H9 (cell line): ENCODE data around the gene MISP3. TPM values are rescaled to one million over a fixed set of nuclear protein-coding genes. Genes with fewer than 3 reads are reported as not detected.
A peak's percentile ranks its signal among the peaks of the same experiment; 100 is the strongest.

Experiments used
- DNase-seq: peaks from one replicate; pipeline ENCODE4 v3.0.0-alpha.2; 2017
- H2AFZ ChIP-seq: one replicate; pipeline ENCODE4 v1.6.1; 2013; ENCODE audit warnings: mild to moderate bottlenecking, low read length, control low read depth, moderate library complexity
- H2AK5ac ChIP-seq: 2 replicates; pipeline ENCODE4 v1.6.1; 2013; ENCODE audit warnings: low read length, control low read depth, mixed read lengths; ENCODE audit not compliant: insufficient read length
- H2BK120ac ChIP-seq: one replicate; pipeline ENCODE4 v1.6.1; 2013; ENCODE audit warnings: low read depth, mild to moderate bottlenecking, low read length, control low read depth, inconsistent platforms; ENCODE audit not compliant: poor library complexity, severe bottlenecking
- H2BK12ac ChIP-seq: 2 replicates; pipeline ENCODE4 v1.6.1; 2013; ENCODE audit warnings: low read length, control low read depth, mixed read lengths, low read depth; ENCODE audit not compliant: insufficient read length
- H2BK15ac ChIP-seq: 2 replicates; pipeline ENCODE4 v1.6.1; 2013; ENCODE audit warnings: low read depth, low read length, control low read depth
- H2BK20ac ChIP-seq: one replicate; pipeline ENCODE4 v1.6.1; 2013; ENCODE audit warnings: low read depth, mild to moderate bottlenecking, low read length, control low read depth, inconsistent platforms; ENCODE audit not compliant: poor library complexity, severe bottlenecking
- H2BK5ac ChIP-seq: 2 replicates; pipeline ENCODE4 v1.6.1; 2013; ENCODE audit warnings: low read length, control low read depth, mixed read lengths; ENCODE audit not compliant: insufficient read length
- H3K14ac ChIP-seq: 2 replicates; pipeline ENCODE4 v1.6.1; 2013; ENCODE audit warnings: low read length, control low read depth; ENCODE audit not compliant: insufficient read depth
- H3K18ac ChIP-seq: 2 replicates; pipeline ENCODE4 v1.6.1; 2013; ENCODE audit warnings: low read depth, mild to moderate bottlenecking, mixed read lengths, low read length, control low read depth; ENCODE audit not compliant: insufficient read length
- H3K23ac ChIP-seq: 2 replicates; pipeline ENCODE4 v1.6.1; 2013; ENCODE audit warnings: low read length, control low read depth, mixed read lengths, low read depth; ENCODE audit not compliant: insufficient read length
- H3K23me2 ChIP-seq: 2 replicates; pipeline ENCODE4 v1.6.1; 2013; ENCODE audit warnings: low read depth, mild to moderate bottlenecking, mixed read lengths, low read length, control low read depth; ENCODE audit not compliant: insufficient read length, poor library complexity, severe bottlenecking
- H3K27ac ChIP-seq: 2 replicates; pipeline ENCODE4 v1.5.1; 2013; ENCODE audit warnings: low read length, control low read depth, mixed read lengths, low read depth; ENCODE audit not compliant: insufficient read length
- H3K27me3 ChIP-seq: 2 replicates; pipeline ENCODE4 v1.6.1; 2013; ENCODE audit warnings: low read length, control low read depth, inconsistent platforms; ENCODE audit not compliant: insufficient read depth
- H3K4ac ChIP-seq: 2 replicates; pipeline ENCODE4 v1.6.1; 2013; ENCODE audit warnings: low read depth, mild to moderate bottlenecking, control low read depth, inconsistent platforms, low read length, moderate library complexity
- H3K4me1 ChIP-seq: 2 replicates; pipeline ENCODE4 v1.6.1; 2013; ENCODE audit warnings: low read length, control low read depth, inconsistent platforms; ENCODE audit not compliant: insufficient read depth
- H3K4me2 ChIP-seq: 2 replicates; pipeline ENCODE4 v1.6.1; 2013; ENCODE audit warnings: low read length, control low read depth, mixed read lengths; ENCODE audit not compliant: insufficient read length, insufficient read depth
- H3K56ac ChIP-seq: 2 replicates; pipeline ENCODE4 v1.6.1; 2013; ENCODE audit warnings: low read depth, mild to moderate bottlenecking, mixed read lengths, low read length, control low read depth; ENCODE audit not compliant: insufficient read length
- H3K79me1 ChIP-seq: 2 replicates; pipeline ENCODE4 v1.6.1; 2013; ENCODE audit warnings: low read depth, mild to moderate bottlenecking, moderate library complexity, low read length, control low read depth, inconsistent platforms; ENCODE audit not compliant: insufficient read depth, poor library complexity, severe bottlenecking
- H3K79me2 ChIP-seq: 2 replicates; pipeline ENCODE4 v1.6.1; 2013; ENCODE audit warnings: low read length, control low read depth, inconsistent platforms; ENCODE audit not compliant: insufficient read depth
- H3K9ac ChIP-seq: 2 replicates; pipeline ENCODE4 v1.6.1; 2013; ENCODE audit warnings: low read length, control low read depth, mixed read lengths; ENCODE audit not compliant: insufficient read length; ENCODE audit errors: extremely low read depth
- H3K9me3 ChIP-seq: one replicate; pipeline ENCODE4 v1.6.1; 2013; ENCODE audit warnings: low read depth, low read length, inconsistent platforms; ENCODE audit not compliant: control insufficient read depth
- H3T11ph ChIP-seq: one replicate; pipeline ENCODE4 v1.6.1; 2013; ENCODE audit warnings: mild to moderate bottlenecking, low read length, control low read depth, inconsistent platforms
- H4K20me1 ChIP-seq: one replicate; pipeline ENCODE4 v1.6.1; 2013; ENCODE audit not compliant: control insufficient read depth, insufficient read length, insufficient read depth
- H4K5ac ChIP-seq: 2 replicates; pipeline ENCODE4 v1.6.1; 2013; ENCODE audit warnings: low read depth, mild to moderate bottlenecking, mixed read lengths, low read length, control low read depth; ENCODE audit not compliant: insufficient read length
- H4K8ac ChIP-seq: replicated peaks from 2 replicates; pipeline ENCODE4 v1.6.1; 2013; ENCODE audit warnings: low read length, control low read depth, mixed read lengths, low read depth; ENCODE audit not compliant: insufficient read length
- H4K91ac ChIP-seq: 2 replicates; pipeline ENCODE4 v1.6.1; 2013; ENCODE audit warnings: low read depth, mild to moderate bottlenecking, moderate library complexity, mixed read lengths, low read length, control low read depth; ENCODE audit not compliant: insufficient read length
- H3K27ac Mint-ChIP-seq, 3 experiments: 2 replicates in 2 of 3; 3 replicates in 1 of 3; pipeline ENCODE4 v1.8.0; 2020 to 2021; ENCODE audit warnings: mixed read lengths in 3 of 3, mild to moderate bottlenecking in 1 of 3, moderate library complexity in 1 of 3
- H3K27me3 Mint-ChIP-seq: 2 replicates; pipeline ENCODE4 v1.8.0; 2021; ENCODE audit warnings: low read depth, mild to moderate bottlenecking, moderate library complexity, mixed read lengths
- H3K36me3 Mint-ChIP-seq, 3 experiments: 2 replicates in 2 of 3; 3 replicates in 1 of 3; pipeline ENCODE4 v1.8.0; 2020 to 2021; ENCODE audit warnings: low read depth in 3 of 3, mixed read lengths in 3 of 3; ENCODE audit not compliant: insufficient read depth in 1 of 3
- H3K4me1 Mint-ChIP-seq, 2 experiments: 2 replicates each; pipeline ENCODE4 v1.8.0; 2020; ENCODE audit warnings: mixed read lengths in 2 of 2
- H3K4me3 Mint-ChIP-seq, 2 experiments: 2 replicates in 1 of 2; 3 replicates in 1 of 2; pipeline ENCODE4 v1.8.0; 2020 to 2021; ENCODE audit warnings: mild to moderate bottlenecking in 2 of 2, mixed read lengths in 2 of 2, moderate library complexity in 1 of 2
- H3K9me3 Mint-ChIP-seq, 2 experiments: 2 replicates in 1 of 2; 3 replicates in 1 of 2; pipeline ENCODE4 v1.8.0; 2020; ENCODE audit warnings: mild to moderate bottlenecking in 2 of 2, mixed read lengths in 2 of 2, moderate library complexity in 1 of 2
- WGBS: extraction: QIAGEN DNeasy Blood & Tissue Kit; methylation state at CpG from one replicate; pipeline ENCODE4 v1.1.7; 2013; ENCODE audit warnings: missing lambda C conversion rate, low lambda C conversion rate, mixed read lengths; ENCODE audit not compliant: insufficient read length; ENCODE audit errors: extremely low coverage; 5-methylcytosine and 5-hydroxymethylcytosine counted together
- total RNA-seq: library from RNA; stranded (reverse); gene quantifications from 2 replicates; pipeline ENCODE4 v1.2.1, GENCODE V29; 2021
- TF ChIP-seq, protein P1 (sequence below): fragments of 200-600 bp; sonication (generic); conservative IDR thresholded peaks from 3 replicates; pipeline ENCODE4 v1.8.0; 2021; ENCODE audit warnings: antibody characterized with exemption, mild to moderate bottlenecking

MISP3 gene
- total RNA-seq, 1 experiment from 2014 or later: 0.26 TPM

DNA sequence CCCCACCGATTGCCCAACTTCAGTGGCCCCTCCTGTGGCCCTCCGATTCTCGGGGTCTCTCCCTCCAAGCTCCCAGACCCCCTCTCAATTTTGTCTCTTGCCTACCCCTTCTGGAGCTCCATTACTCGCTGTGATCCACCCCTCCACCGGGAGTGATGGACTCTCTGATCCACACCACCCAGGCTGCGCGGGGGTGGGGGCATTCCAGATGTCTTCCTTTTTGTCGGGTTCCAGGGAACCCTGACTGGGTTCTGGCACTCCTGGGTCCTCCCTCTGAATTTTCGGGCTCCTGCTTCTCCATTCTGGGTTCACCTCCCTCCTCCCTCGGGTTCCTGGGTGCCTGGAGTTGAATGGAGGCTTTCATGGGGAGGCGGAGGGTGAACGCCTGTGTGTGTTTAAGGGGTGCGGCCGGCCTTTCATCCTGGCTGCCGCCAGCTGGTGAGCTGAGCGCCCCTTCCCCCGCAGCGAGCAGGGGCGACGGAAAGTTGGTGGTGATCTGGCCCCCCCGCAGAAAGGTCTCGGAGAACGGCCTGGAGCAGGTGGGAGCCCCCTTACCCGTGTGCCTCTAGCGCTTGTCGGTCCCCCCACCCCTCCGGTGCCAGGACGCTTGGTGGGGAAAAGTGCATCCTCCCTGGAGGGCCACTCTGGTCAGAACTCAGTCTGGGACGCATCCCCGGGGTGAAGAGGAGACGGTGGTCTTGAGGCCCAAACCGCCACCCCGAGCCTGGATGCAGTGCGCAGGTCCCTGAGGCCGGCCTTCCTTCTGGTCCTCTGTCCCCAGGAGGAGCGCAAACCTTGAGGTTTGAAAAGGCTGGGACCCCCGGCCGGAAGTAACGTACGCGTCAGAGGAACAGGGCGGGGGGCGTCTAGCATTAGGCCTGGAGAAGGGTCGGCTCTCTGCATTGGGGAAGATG is 1.6 kb downstream of the MISP3 start:
- H3K9me3 ChIP-seq: no peaks in the 10 kb centered on the region
- peaks cover 14% of the 10 kb centered on the region; the same call in 1 of the 2 replicates for H3K27me3 ChIP-seq
- H2BK15ac ChIP-seq: no peak overlapping the region
- H3K23me2 ChIP-seq: peaks cover 21% of the 10 kb centered on the region
- H3K27me3 Mint-ChIP-seq: peaks cover 70% of the 10 kb centered on the region
- no peaks in the 10 kb centered on the region for H3K79me2 ChIP-seq
- H3K27ac Mint-ChIP-seq: no peak overlapping the region
- no peak for DNase-seq
- no peak overlapping the region for H3K18ac ChIP-seq
- H4K91ac ChIP-seq: no peak overlapping the region
- TF ChIP-seq, protein P1, sequence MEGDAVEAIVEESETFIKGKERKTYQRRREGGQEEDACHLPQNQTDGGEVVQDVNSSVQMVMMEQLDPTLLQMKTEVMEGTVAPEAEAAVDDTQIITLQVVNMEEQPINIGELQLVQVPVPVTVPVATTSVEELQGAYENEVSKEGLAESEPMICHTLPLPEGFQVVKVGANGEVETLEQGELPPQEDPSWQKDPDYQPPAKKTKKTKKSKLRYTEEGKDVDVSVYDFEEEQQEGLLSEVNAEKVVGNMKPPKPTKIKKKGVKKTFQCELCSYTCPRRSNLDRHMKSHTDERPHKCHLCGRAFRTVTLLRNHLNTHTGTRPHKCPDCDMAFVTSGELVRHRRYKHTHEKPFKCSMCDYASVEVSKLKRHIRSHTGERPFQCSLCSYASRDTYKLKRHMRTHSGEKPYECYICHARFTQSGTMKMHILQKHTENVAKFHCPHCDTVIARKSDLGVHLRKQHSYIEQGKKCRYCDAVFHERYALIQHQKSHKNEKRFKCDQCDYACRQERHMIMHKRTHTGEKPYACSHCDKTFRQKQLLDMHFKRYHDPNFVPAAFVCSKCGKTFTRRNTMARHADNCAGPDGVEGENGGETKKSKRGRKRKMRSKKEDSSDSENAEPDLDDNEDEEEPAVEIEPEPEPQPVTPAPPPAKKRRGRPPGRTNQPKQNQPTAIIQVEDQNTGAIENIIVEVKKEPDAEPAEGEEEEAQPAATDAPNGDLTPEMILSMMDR: no peak
- no peak overlapping the region for H3T11ph ChIP-seq
- H2BK20ac ChIP-seq: no peak overlapping the region
- H4K5ac ChIP-seq: no peak overlapping the region
- H3K4ac ChIP-seq: no peak overlapping the region
- H3K36me3 Mint-ChIP-seq: no peaks in the 10 kb centered on the region
- no peak overlapping the region for H2AFZ ChIP-seq
- H3K4me3 Mint-ChIP-seq: peak overlapping the region; percentile 73 to 86
- peak overlapping the region; percentile 61 for H3K4me2 ChIP-seq
- H3K9me3 Mint-ChIP-seq: no peaks in the 10 kb centered on the region; a peak in 1 of 5 replicates
- no peak overlapping the region for H2BK120ac ChIP-seq
- H4K20me1 ChIP-seq: no peaks in the 10 kb centered on the region
- WGBS: no CpG with 5 or more reads among the region's 44 CpGs
- H3K14ac ChIP-seq: no peak overlapping the region
- no peak overlapping the region for H2BK5ac ChIP-seq
- no peak overlapping the region for H3K9ac ChIP-seq
- peaks cover 7 to 12% of the 10 kb centered on the region in 2 experiments; a peak in 3 of 4 replicates for H3K4me1 Mint-ChIP-seq
- H4K8ac ChIP-seq: no peak overlapping the region
- no peaks in the 10 kb centered on the region for H3K4me1 ChIP-seq
- H3K27ac ChIP-seq: no peak overlapping the region
- no peak overlapping the region for H3K23ac ChIP-seq
- H2AK5ac ChIP-seq: no peak overlapping the region
- no peak overlapping the region for H3K56ac ChIP-seq
- no peak overlapping the region for H2BK12ac ChIP-seq
- no peaks in the 10 kb centered on the region for H3K79me1 ChIP-seq
